ENCODE measurements around the gene CFAP161.

Gene CFAP161, protein sequence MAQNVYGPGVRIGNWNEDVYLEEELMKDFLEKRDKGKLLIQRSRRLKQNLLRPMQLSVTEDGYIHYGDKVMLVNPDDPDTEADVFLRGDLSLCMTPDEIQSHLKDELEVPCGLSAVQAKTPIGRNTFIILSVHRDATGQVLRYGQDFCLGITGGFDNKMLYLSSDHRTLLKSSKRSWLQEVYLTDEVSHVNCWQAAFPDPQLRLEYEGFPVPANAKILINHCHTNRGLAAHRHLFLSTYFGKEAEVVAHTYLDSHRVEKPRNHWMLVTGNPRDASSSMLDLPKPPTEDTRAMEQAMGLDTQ

DNA sequence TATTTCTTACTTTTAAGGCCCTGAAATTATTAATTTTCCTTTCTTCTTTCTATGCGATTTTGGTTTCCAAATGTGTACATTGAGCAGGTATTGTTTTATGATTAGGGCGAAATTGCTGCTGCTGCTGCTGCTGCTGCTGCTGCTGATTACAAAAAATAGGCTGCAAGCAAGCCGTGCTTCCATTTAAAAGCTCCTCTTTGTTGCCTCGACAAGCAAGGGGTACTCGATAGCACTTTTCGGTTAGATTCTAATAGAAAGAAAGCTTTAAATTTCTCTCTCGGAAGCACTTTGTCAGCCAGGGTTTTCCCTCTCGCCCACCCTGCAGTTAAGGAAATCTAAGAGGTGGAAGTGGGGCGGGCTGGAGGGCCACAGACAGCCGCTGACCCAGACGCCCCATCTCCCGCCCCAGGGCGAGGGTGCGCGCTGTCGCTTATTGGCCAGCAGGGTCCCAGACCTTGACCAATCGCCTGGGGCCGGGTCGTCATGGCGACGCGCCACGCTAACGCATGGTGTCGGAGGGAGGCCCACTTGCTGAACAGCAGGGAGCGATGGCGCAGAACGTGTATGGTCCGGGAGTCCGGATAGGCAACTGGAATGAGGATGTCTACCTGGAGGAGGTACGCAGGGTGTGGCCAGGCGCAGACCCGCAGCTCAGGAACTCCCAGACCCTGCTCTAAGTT lies at the start of gene CFAP161:
TSS of gene CFAP161 (plus strand) at position 489 of the 680 bp plus-strand sequence. CDS start at position 549, 60 bp downstream.
- DNase-seq (ENCODE audit: low spot score), result no peak

DNA sequence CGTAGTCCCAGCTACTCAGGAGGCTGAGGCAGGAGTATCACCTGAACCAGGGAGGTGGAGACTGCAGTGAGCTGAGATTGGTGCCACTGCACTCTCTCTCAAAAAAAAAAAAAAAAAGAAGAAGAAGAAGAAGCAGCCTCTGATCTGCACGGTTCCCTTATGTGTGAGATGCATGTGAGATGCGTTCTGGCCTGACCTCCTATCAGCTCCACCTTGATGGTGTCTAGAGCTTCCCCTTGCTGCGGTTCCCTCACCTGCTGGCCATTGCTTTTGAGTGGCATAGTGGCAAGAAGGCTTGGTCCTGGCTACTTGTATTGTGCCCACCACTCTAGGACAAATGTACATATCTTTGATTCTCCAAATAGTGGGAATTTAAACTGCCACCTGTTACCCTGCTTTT lies 49.4 kb upstream of the CFAP161 start:
- no peak for DNase-seq (ENCODE audit: low spot score)

DNA sequence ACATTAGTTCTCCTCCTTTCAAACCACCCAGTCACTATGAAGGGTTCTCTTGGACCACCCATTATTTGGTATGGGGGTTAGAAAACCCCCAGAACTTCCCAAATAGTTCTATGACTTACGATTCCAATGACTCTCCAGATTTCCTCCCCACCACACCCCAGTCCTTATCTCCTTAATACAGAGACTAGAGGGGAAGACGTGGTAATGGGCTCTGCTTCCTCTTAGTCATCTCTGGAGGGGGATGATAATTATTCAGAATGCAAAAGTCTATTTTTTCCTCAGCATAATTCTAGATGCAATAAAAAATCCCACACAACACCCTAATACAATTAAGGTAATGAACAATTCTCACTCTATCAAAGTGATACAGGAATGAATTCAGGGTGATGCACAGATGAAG lies 48.9 kb upstream of the CFAP161 start:
- DNase-seq (ENCODE audit: low spot score), result no peak

DNA sequence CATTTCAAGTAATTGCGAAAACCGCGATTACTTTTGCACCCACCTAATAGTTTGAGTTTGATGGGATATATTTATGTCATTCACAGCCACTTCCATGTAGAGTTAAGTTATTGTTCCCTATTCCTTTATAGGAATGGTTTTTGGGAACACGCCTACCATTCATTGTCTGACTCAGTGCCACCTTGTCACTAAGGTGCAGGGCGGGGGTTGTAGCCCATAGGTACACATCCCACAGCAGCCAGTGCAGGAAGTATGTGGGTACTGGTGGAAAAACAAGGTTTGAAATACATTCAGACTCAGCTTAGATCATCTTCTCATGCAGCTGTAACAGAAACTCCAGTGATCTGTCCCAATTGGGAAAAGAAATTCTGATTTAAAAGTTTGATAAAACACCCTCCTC lies 48.2 kb upstream of the CFAP161 start:
- DNase-seq (ENCODE audit: low spot score), result no peak

DNA sequence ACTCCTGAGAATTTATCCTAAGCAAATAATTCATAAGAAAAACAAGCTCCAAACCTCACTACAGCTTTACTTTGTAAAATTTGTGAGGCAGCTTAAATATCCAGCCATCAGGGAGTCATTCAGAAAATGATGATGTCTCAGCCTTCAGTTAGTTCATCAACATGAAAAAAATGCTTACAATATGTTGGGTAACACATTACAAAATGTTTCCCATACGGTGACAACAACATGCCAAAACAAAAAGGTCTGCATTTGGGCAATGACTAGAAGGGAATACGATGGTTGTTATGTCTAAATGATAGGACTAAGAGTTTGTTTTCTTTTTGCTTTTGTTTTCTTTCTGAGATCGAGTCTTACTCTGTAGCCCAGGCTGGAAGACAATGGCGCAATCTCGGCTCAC lies 47.0 kb upstream of the CFAP161 start:
- no peak for DNase-seq (ENCODE audit: low spot score)

DNA sequence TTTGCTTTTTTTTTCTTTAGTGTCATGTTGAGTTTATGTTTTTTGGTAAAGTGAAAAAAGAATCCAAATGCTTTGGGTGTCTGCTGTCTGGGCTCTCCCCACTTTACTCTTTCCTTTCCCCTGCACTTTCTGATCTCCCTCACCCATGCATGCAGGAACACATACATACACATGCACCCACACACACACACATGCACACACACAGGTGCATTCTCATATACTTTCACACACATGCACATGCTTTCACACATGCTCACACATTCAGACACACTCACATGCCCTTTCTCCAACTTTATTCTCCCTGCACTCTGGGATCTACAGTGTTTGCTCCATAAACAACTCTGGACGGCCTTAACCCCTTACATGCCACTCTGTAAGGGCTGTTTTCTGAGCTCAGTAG lies 46.4 kb upstream of the CFAP161 start:
- no peak for DNase-seq (ENCODE audit: low spot score)

DNA sequence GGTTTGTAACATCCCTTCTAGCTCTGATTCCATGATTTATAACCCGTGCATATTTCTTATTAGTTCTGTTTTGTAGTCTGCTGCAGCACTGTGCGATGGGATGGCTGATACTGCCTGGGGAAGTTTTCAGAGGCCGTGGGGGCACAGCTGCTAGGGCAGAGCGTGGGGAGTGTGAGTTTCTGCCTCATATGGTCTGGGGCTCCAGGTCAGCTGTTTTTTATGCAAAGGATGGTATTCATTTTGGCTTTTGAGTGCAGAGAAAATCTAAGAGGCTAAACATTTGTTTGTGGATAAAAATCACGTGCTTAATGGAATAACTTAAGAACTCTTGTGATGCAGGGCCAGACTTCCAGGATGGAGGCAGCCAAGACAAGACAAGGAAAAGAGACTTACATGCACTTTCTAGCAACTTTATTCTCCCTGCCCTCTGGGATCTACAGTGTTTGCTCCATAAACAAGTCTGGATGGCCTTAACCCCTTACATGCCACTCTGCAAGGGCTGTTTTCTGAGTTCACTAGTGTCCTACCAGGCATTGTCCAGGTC lies 45.5 kb upstream of the CFAP161 start:
- DNase-seq (ENCODE audit: low spot score), result no peak

DNA sequence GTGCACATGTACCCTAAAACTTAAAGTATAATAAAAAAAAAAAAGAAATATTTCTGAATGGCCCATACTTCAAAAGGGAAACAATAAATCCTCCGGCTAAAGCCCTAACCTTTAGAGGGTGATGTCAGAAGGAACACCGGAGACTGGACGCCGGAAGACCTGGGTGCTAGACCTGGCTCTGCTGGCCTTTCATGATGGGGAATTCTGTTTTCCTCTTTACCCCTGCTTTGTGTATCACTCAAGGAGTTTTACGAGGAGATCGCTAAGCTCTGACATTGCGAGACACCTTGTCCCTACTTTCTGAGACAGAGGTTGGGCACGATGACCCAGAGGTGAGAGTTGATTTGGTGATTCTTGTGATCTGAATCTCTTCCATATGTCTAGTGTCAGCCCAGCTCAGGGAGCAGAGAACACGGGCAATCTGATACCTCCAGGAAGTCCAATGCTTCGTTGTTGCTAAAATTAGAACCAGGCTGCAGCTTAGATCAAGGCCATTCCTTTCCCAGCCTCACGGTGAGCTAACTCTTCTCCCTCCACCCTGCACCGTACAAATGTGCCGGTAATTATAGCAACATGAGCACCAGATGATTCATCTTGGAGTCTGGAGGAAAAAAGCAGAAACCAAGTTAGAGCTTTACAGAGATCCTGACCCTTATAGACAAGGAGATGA lies 42.0 kb upstream of the CFAP161 start:
- DNase-seq (ENCODE audit: low spot score), result no peak

DNA sequence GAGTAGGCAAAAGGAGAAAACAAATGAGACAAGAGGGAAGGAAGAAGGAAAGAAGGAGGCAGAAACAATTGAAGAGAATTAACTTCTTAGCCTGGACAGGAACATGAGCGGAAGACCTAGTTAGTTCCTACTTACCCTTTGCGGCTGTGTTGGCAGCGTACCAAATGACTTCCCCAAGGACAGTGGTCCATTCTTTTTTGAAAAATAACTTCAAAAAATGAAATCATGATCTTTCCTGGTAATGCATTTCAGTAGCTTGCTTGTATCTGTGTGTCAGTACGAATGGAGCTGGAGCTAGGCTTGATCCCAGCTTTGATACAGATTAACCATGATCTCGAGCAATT lies 41.5 kb upstream of the CFAP161 start:
- no peak for DNase-seq (ENCODE audit: low spot score)

DNA sequence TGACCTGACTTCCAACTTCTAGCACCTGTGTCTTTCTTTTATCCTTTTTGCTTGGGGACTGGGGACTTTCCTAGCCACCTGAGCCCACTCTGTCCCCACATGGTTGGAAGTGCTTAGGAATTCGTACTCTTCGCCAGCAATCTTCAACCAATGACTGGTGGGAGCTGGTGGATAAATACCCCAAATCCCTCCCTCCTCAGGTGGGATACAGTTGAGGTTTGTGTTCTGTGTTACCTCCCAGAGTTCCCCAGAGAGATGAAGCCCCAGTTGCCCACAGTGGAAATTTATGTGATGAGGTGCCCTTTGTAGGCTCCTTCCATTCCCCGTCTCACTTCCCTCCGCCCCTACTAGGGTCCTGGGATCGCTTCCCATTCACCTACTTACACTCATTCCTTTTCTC lies 40.1 kb upstream of the CFAP161 start:
- no peak for DNase-seq (ENCODE audit: low spot score)

DNA sequence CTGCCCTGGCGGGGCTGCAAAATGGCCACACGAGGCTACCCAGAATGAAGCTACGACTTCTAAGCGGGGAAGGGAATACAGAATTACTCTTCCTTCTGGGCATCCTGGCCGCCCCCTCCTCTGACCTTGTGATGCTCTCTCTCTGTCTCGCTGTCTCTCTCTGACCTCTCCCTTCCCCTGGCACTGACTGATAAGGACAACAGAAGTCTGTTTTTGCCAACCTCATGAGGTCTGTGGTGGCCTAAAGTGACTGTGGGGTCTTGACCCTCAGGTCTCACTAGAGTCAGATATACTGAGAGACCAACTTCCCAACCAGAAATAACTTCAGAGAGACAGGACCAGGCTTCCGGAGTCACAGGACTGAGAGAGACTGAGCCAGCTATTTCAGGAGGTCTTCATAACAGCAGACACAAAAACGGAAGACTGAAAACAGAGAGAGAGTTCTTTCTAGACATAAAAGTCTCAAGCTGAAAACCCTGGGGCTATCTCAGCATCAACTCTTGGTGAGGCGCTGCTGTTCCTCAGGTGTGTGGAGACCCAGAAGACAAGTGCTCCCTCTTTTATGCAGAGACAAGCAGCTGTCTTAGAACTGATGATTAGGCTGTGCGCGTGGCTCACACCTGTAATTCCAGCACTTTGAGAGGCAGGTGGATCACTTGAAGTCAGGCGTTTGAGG lies 38.2 kb upstream of the CFAP161 start:
- no peak for DNase-seq (ENCODE audit: low spot score)

DNA sequence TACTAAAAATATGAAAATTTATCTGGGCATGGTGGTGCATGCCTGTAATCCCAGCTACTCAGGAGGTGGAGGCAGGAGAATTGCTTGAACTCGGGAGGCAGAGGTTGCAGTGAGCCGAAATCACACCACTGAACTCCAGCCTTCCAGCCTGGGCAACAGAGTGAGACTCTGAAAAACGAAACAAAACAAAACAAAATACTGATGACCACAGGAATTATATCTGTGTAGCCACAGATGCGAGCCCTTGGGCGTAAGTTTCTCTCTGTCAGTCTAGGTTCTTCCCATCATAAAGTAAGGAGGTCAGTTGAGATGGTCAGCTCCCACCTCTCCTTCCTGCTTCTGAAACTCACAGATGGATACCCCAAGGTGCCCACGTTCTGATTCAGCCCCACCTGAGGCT lies 37.7 kb upstream of the CFAP161 start:
- DNase-seq (ENCODE audit: low spot score), result no peak

DNA sequence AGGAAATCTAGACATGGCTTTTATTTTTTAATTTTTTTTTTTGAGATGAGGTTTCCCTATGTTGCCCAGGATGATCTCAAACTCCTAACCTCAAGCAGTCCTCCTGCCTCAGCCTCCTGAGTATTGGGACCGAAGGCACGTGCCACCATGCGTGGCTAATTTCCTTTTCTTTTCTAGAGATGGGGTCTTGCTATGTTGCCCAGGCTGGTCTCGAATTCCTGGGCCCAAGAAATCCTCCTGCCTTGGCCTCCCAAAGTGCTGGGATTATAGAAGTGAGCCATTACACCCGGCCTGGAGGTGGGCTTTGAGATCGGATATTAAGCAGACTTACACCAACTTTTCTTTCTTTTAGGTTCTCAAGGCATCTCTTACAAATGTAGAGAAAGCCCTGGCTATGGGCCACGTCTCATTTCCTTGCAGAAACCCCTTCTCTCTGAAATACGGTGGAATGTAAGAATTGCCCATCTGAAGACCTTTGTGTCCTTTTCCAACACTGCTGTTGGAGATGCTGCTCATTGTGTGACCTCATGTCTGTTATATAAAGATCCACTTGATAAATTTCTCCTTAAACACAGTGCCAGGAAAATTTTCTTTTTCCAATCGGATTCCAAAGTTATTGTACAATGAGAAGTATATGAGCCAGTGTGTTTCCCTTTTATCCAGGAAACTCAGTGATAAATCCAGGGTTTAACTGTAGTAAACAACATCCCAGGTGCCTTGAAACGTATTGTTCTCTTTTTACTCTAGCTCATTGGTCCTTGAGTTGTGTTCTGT lies 36.8 kb upstream of the CFAP161 start:
- no peak for DNase-seq (ENCODE audit: low spot score)

DNA sequence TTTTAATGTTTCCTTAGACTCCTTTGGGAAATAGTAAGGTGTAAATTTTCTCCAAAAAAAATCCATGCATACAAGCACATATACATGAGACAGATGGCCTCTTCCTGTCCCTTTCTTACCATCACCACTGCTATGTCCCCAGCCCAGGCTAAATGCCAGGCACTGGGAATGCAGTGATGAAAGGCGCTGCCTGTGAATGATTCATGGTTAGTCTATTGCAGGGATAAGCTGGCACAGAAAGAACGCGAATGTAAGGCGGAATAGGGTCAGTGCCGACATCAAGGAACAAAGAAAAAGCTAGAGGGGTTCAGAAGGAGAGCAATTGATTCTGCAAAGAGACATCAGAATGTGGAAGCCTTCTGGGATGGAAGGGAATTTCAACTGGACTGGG lies 36.2 kb upstream of the CFAP161 start:
- no peak for DNase-seq (ENCODE audit: low spot score)

DNA sequence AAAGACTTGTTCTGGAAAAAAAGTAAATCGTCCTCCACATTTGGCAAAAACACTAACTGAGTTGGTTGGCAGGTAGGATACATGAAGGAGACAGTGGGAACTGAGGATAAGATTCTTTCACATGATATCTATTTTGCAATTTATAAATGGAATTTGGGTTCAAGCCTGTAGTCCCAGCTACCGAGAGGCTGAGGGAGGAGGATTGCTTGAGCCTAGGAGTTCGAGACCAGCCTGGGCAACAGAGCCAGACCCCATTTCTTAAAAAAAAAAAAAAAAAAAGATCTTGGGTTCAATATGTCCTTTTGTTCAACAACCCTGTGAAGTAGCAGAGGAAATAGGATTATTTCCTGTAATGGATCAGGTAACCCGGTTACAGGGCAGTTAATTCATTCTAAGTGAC lies 35.7 kb upstream of the CFAP161 start:
- no peak for DNase-seq (ENCODE audit: low spot score)

DNA sequence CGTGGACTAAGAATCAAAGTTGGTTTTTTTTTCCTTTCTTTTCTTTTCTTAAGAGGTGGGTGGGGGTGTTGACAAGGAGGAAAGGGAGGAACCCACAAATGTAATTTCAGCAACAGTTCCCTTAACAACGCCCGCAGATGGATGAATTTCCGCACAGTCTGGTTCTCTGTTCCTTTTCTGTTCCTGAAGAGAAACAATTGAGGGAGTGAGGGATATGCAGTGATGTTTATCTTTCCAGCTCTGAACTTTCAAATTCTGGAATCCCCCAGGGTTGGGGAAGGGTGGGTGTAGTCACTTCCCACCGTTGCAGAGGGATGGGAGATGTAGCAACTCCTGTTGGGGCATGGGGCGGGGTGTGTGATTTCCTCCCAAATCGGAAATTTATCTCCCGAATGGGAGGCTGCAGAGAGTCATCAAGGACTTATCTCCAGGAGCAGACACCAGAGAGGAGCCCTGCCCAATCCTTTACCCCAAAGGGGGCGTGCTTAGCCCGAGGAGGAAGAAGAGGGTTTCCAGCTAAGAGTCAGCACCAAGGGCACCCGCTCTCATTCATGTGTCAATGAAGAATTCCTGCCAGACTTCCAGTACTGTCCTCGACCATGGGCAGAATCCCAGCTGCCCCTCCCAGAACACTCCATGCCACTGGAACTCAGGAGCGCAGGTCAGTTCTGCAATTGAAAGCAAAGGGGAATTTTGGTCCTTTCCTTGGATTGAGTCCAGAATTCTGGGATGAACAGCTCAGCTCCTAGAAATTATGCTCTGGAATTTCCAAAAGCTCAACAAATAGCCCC lies 35.0 kb upstream of the CFAP161 start:
- DNase-seq (ENCODE audit: low spot score), result peak; percentile 55

DNA sequence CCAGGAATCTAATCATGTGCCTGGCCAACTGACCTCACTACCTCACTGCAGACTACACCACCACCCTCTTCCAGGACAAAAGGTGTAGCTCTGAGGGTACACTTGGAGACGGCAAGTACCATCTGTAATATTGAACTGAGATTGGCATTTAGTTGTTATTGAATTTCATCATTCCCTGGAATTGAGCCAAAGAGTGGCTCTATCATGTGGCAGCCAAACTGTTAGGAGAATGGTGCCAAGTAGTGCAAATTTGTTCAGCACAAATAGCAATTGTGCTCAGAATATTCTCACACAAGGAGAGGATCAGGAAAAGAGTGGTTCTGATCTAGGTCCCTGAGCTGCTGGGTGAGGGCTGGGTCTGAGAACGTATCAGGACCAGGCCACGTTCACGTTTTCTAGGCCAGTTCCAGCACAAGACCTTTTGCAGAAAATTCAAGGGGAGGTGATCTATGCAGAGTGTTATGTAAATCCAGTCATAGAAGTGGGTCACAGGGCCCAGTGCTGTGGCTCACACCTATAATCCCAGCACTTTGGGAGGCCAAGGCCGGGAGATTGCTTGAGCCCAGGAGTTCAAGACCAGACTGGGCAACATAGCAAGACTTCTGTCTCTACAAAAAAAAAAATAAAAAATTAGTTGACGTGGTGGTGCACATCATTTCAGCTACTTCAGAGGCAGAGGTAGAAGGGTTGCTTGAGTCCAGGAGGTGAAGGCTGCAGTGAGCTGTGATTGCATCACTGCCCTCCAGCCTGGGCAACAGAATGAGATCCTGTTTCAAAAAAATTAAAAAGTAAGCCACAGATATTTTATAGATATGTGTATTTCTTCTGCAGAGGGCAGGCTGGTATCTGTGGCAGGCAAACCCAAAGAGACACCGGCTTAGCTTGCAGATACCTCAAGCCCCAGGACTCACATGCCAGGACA lies 31.9 kb upstream of the CFAP161 start:
- DNase-seq (ENCODE audit: low spot score), result peak; percentile 15

DNA sequence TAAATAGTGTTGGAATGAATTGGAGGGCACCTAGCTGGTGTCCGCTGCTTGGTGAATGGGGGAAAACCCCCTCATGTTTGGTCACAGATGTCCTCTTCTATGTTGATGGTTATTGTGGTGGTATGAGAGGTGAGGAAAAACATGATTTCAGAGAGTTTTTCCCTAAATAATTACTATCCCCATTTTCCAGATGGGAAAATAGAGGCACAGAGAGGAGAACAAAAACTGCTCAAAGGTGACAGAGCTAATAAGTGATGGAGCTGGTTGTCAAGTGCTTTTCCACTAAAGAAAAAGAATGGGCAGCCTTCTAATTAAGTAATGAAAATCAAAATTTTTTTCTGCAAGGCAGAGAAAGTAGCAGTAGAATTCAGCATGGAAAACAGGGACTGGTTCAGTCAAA lies 30.2 kb upstream of the CFAP161 start:
- DNase-seq (ENCODE audit: low spot score), result no peak

DNA sequence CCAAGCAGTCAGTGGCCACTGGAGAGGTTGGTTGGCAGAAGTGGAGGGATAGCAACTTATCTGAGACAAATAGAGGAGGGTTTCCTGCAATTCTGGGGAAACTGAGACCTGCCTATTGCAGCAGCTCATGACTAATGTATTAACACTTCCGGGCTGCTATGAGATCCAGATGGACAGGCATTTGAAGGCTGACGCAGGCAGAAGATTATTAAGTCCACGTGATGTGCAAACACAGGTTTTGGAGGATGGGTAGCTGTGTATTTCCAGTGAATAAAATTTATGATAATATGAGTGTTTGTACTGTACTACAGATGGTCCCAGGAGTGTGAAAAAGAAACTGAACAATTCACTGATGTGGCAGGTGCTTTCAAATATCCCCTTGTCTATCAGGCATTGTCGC lies 28.5 kb upstream of the CFAP161 start:
- no peak for DNase-seq (ENCODE audit: low spot score)

DNA sequence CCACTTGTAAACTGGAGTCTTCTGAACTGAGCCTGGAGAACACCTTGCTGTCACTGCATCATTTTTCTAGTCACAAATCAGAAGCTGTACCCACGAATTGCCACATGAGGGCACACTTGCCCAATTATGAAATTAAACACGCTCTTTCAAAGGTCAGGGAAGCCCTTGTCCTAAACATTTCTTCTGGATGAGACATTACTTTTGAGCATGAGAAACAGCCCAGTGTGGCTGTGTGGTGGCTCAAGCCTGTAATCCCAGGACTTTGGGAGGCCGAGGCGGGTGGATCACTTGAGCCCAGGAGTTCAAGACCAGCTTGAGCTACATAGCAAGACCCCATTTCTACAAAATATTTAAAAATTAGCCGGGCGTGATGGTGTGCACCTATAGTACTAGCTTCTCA lies 27.5 kb upstream of the CFAP161 start:
- peak; percentile 49 for DNase-seq (ENCODE audit: low spot score)
